SK-N-SH (cell line): Measurements from ENCODE around the gene CCM2. TPM values are rescaled to one million over a fixed set of nuclear protein-coding genes. Genes with fewer than 3 reads are reported as not detected.

Experiments
- CTCF ChIA-PET: fragments of 300-600, 350-600 bp; formaldehyde crosslinking; extraction: SDS; loops from one replicate; lab custom pipeline; 2021; lab: Yijun Ruan, JAX
- POLR2A ChIA-PET: fragments of 350-600 bp; sonication (Branson Sonifier 250); formaldehyde crosslinking; extraction: SDS; loops from one replicate; lab custom pipeline; 2020; ENCODE audit warnings: antibody characterized with exemption, inconsistent platforms; lab: Yijun Ruan, JAX
- DNase-seq: peaks from one replicate; pipeline ENCODE4 v3.0.0; 2012
- H2AFZ ChIP-seq: fragments of 200-600 bp; sonication (generic); 2 replicates; pipeline ENCODE4 v1.8.1; 2016; ENCODE audit warnings: antibody characterized with exemption, mild to moderate bottlenecking, low read depth
- H3F3A ChIP-seq: fragments of 200-600 bp; sonication (generic); replicated peaks from 2 replicates; pipeline ENCODE3; 2016; ENCODE audit warnings: antibody characterized with exemption, mild to moderate bottlenecking; ENCODE audit not compliant: insufficient read depth
- H3K27ac ChIP-seq, 2 experiments: fragments of 200-500 bp in 1 of 2; fragments of 200-600 bp in 1 of 2; sonication (Bioruptor generic) in 1 of 2; sonication (generic), shearing (Covaris generic) in 1 of 2; 2 replicates each; pipeline versions ENCODE4 v1.5.1 to v1.6.1; 2014 to 2016; ENCODE audit warnings: low read depth in 2 of 2, inconsistent platforms in 1 of 2, low read length in 1 of 2, mild to moderate bottlenecking in 1 of 2, mixed read lengths in 1 of 2
- H3K27me3 ChIP-seq: fragments of 200-600 bp; sonication (generic), shearing (Covaris generic); 2 replicates; pipeline ENCODE4 v1.6.1; 2016; ENCODE audit warnings: mixed run types; ENCODE audit not compliant: insufficient read depth
- H3K36me3 ChIP-seq, 2 experiments: fragments of 200-500 bp in 1 of 2; fragments of 200-600 bp in 1 of 2; sonication (Bioruptor generic) in 1 of 2; sonication (generic) in 1 of 2; replicated peaks in 1 of 2; 2 replicates each; pipeline versions ENCODE3 to v1.5.1; 2014 to 2016; ENCODE audit warnings: low read length in 1 of 2, mild to moderate bottlenecking in 1 of 2; ENCODE audit not compliant: insufficient read depth in 2 of 2, control insufficient read depth in 1 of 2
- H3K4me1 ChIP-seq, 2 experiments: fragments of 200-500 bp in 1 of 2; fragments of 200-600 bp in 1 of 2; sonication (Bioruptor generic) in 1 of 2; sonication (generic), shearing (Covaris generic) in 1 of 2; 2 replicates each; pipeline versions ENCODE4 v1.5.1 to v1.6.1; 2014 to 2016; ENCODE audit warnings: low read depth in 1 of 2, low read length in 1 of 2, mixed run types in 1 of 2; ENCODE audit not compliant: insufficient read depth in 2 of 2, control insufficient read depth in 1 of 2
- H3K4me2 ChIP-seq: fragments of 200-600 bp; sonication (generic), shearing (Covaris generic); 2 replicates; pipeline ENCODE4 v1.6.1; 2017; ENCODE audit warnings: mixed run types
- H3K4me3 ChIP-seq, 2 experiments: fragments of 200-500 bp in 1 of 2; fragments of 200-600 bp in 1 of 2; sonication (Bioruptor generic) in 1 of 2; sonication (generic), shearing (Covaris generic) in 1 of 2; 2 replicates each; pipeline versions ENCODE4 v1.5.1 to v1.8.1; 2014 to 2016; ENCODE audit warnings: low read depth in 2 of 2, inconsistent platforms in 1 of 2, low read length in 1 of 2, mild to moderate bottlenecking in 1 of 2, mixed read lengths in 1 of 2, moderate library complexity in 1 of 2
- H3K79me2 ChIP-seq: fragments of 200-600 bp; sonication (generic); 2 replicates; pipeline ENCODE4 v1.8.1; 2017; ENCODE audit warnings: mild to moderate bottlenecking; ENCODE audit not compliant: insufficient read depth
- H3K9ac ChIP-seq: fragments of 200-600 bp; sonication (generic); 2 replicates; pipeline ENCODE4 v1.6.1; 2017; ENCODE audit warnings: mixed run types
- H3K9me2 ChIP-seq: fragments of 200-600 bp; sonication (generic); 2 replicates; pipeline ENCODE4 v1.6.1; 2017; ENCODE audit warnings: mixed run types
- H3K9me3 ChIP-seq: fragments of 200-600 bp; sonication (generic); 2 replicates; pipeline ENCODE4 v1.6.1; 2017; ENCODE audit warnings: mixed run types, mild to moderate bottlenecking, moderate library complexity
- H4K20me1 ChIP-seq: fragments of 200-600 bp; sonication (generic); 2 replicates; pipeline ENCODE4 v1.6.1; 2017; ENCODE audit warnings: mild to moderate bottlenecking, mixed run types; ENCODE audit not compliant: insufficient read depth
- CTCF ChIP-seq: fragments of 200-600 bp; sonication (generic); IDR thresholded peaks from 2 replicates; pipeline ENCODE4 v1.6.1; 2017; ENCODE audit warnings: antibody characterized with exemption, mild to moderate bottlenecking, moderate library complexity
- FOXM1 ChIP-seq: IDR thresholded peaks from 2 replicates; pipeline ENCODE4 v1.4.0; 2012; ENCODE audit warnings: low read depth, mild to moderate bottlenecking
- GATA2 ChIP-seq: sonication (generic); formaldehyde crosslinking; IDR thresholded peaks from 2 replicates; pipeline ENCODE4 v1.5.0; 2020; ENCODE audit warnings: mild to moderate bottlenecking, missing genetic modification reagents
- JUND ChIP-seq: IDR thresholded peaks from 2 replicates; pipeline ENCODE4 v1.4.0; 2012
- MAX ChIP-seq: IDR thresholded peaks from 2 replicates; pipeline ENCODE4 v1.4.0; 2012; ENCODE audit warnings: low read depth
- MEF2A ChIP-seq: IDR thresholded peaks from 2 replicates; pipeline ENCODE4 v1.4.0; 2012; ENCODE audit warnings: low read depth, borderline replicate concordance
- NFIC ChIP-seq: IDR thresholded peaks from 2 replicates; pipeline ENCODE4 v1.4.0; 2012; ENCODE audit warnings: borderline replicate concordance
- POLR2AphosphoS5 ChIP-seq: IDR thresholded peaks from 2 replicates; pipeline ENCODE4 v1.6.1; 2012; ENCODE audit warnings: low read depth, low read length
- RCOR1 ChIP-seq: fragments of 150-350 bp; IDR thresholded peaks from 2 replicates; pipeline ENCODE4 v1.6.1; 2017; ENCODE audit warnings: antibody characterized with exemption, low read length
- REST ChIP-seq: IDR thresholded peaks from 2 replicates; pipeline ENCODE4 v1.6.1; 2012; ENCODE audit warnings: mild to moderate bottlenecking, low read depth, low read length, moderate library complexity
- RFX5 ChIP-seq: IDR thresholded peaks from 2 replicates; pipeline ENCODE4 v1.6.1; 2012; ENCODE audit warnings: mild to moderate bottlenecking, improper control_type of control experiment, low read length
- SMC3 ChIP-seq: IDR thresholded peaks from 2 replicates; pipeline ENCODE4 v1.6.1; 2012; ENCODE audit warnings: low read depth, low read length, improper control_type of control experiment
- TAF1 ChIP-seq: IDR thresholded peaks from 2 replicates; pipeline ENCODE4 v1.6.1; 2012; ENCODE audit warnings: low read depth, mild to moderate bottlenecking, low read length, moderate library complexity, borderline replicate concordance
- TCF12 ChIP-seq: IDR thresholded peaks from 2 replicates; pipeline ENCODE4 v1.4.0; 2012
- USF2 ChIP-seq: fragments of 150-350 bp; IDR thresholded peaks from 2 replicates; pipeline ENCODE4 v1.6.1; 2017; ENCODE audit warnings: antibody characterized with exemption, low read length, low read depth, borderline replicate concordance
- WGBS: methylation state at CpG from one replicate; pipeline ENCODE4 v1.1.6; 2017; ENCODE audit warnings: low lambda C conversion rate; 5-methylcytosine and 5-hydroxymethylcytosine counted together
- polyA plus RNA-seq, 3 experiments: library from polyadenylated mRNA; depleted of rRNA; stranded (reverse); fragments of >200 nt; gene quantifications; 2 replicates each; pipeline ENCODE4 v1.2.3, GENCODE V29; 2012

CCM2 gene
- polyA plus RNA-seq, 1 of the 3 experiments (the other 2 are of a cell fraction): 83.2 TPM

GRCh38 chr7:45061806-45062425, 61.9 kb downstream of the CCM2 start:
- POLR2A ChIA-PET: no interaction called here
- no peak overlapping the region for H3K4me2 ChIP-seq
- no peak overlapping the region for H3K27ac ChIP-seq
- peaks cover 21 to 28% of the 10 kb centered on the region in 2 experiments for H3K36me3 ChIP-seq
- no peaks in the 10 kb centered on the region for H3K9me2 ChIP-seq
- DNase-seq: no peak
- no peaks in the 10 kb centered on the region for H3K27me3 ChIP-seq
- H3K9me3 ChIP-seq: no peaks in the 10 kb centered on the region
- H3K4me1 ChIP-seq: peaks cover 0 to 2% of the 10 kb centered on the region in 2 experiments; a peak in 1 of 4 replicates
- H2AFZ ChIP-seq: no peak overlapping the region
- WGBS: 100% methylated on average over 1 of the region's 1 CpG
- peaks cover 82% of the 10 kb centered on the region for H3K79me2 ChIP-seq
- TF ChIP-seq USF2: no peak
- TF ChIP-seq TAF1: no peak
- no peak for TF ChIP-seq RCOR1
- TF ChIP-seq JUND: no peak
- no peak for TF ChIP-seq MAX
- TF ChIP-seq TCF12: no peak
- TF ChIP-seq GATA2 (CRISPR knock-in tag): no peak
- no peak for TF ChIP-seq FOXM1
- TF ChIP-seq, all 33 proteins: peak for 0
- CTCF ChIA-PET: no interaction called here
- Histone ChIP-seq H3K9ac (no peak overlapping the region), H4K20me1 (peaks cover 29% of the 10 kb centered on the region), H3F3A (no peaks in the 10 kb centered on the region), H3K4me3 (no peak overlapping the region)

GRCh38 chr7:45064047-45064725, 64.2 kb downstream of the CCM2 start:
- peaks cover 32 to 34% of the 10 kb centered on the region in 2 experiments for H3K36me3 ChIP-seq
- POLR2A ChIA-PET: no interaction called here
- H2AFZ ChIP-seq: no peak overlapping the region
- H3F3A ChIP-seq: no peaks in the 10 kb centered on the region
- 98% methylated on average over 16 of the region's 16 CpGs for WGBS
- no peak overlapping the region for H3K9ac ChIP-seq
- no peak for TF ChIP-seq JUND
- TF ChIP-seq NFIC: no peak
- no peak for TF ChIP-seq REST
- no peak for TF ChIP-seq CTCF
- TF ChIP-seq POLR2AphosphoS5: no peak
- no peak for TF ChIP-seq RFX5
- no peak for TF ChIP-seq MEF2A
- TF ChIP-seq SMC3: no peak
- TF ChIP-seq, all 33 proteins: peak for 0
- CTCF ChIA-PET: interaction anchor here (0.6 kb wide), 1 partner anchor 216 kb away, joined by 3 read pairs; the partner anchor contains the start of gene H2AZ2
- Histone ChIP-seq H3K4me2 (no peak overlapping the region), H3K79me2 (peaks cover 68% of the 10 kb centered on the region), H3K4me3 (no peak overlapping the region), H3K27me3 (no peaks in the 10 kb centered on the region), H3K9me3 (no peaks in the 10 kb centered on the region), H3K27ac (no peak overlapping the region), H3K4me1 (no peaks in the 10 kb centered on the region), H3K9me2 (no peaks in the 10 kb centered on the region), H4K20me1 (peaks cover 31% of the 10 kb centered on the region)
- no peak for DNase-seq
